Transverse colon (tissue), 3 donors: ENCODE measurements around the gene TSC22D3.

Experiments
- CTCF ChIP-seq, 5 experiments: fragments of 200-600 bp in 3 of 5; fragments of 450-650 bp in 2 of 5; sonication (generic) in 3 of 5; IDR thresholded peaks; 1 replicate in 2 of 5; 2 replicates in 3 of 5; pipeline ENCODE4 v1.5.1; 2016 to 2017; ENCODE audit warnings: antibody characterized with exemption in 5 of 5, inconsistent platforms in 3 of 5, mild to moderate bottlenecking in 2 of 5, moderate library complexity in 1 of 5
- POLR2A ChIP-seq: fragments of 450-650 bp; IDR thresholded peaks from one replicate; pipeline ENCODE4 v1.6.1; 2016; ENCODE audit warnings: antibody characterized with exemption, mild to moderate bottlenecking, moderate library complexity

- no peak for TF ChIP-seq CTCF (IDR thresholded peaks at IDR 0.05)
- no peak for TF ChIP-seq POLR2A
Measured at GRCh38 chrX:107764845-107765608, 10.6 kb downstream of the TSC22D3 start.
